Type B pancreatic cell (in vitro differentiated cells): ENCODE data around the gene FAM174C. TPM values are rescaled to one million over a fixed set of nuclear protein-coding genes. Genes with fewer than 3 reads are reported as not detected.

Experiments used
- DNase-seq: peaks from one replicate; pipeline ENCODE4 v3.0.0; 2021; ENCODE audit warnings: mixed read lengths; ENCODE audit not compliant: unreplicated experiment; ENCODE audit errors: extremely low spot score
- H3K27ac Mint-ChIP-seq: 2 replicates; pipeline ENCODE4 v1.8.0; 2021; ENCODE audit warnings: mild to moderate bottlenecking, mixed read lengths
- H3K27me3 Mint-ChIP-seq: 2 replicates; pipeline ENCODE4 v1.8.0; 2021; ENCODE audit warnings: mixed read lengths
- H3K36me3 Mint-ChIP-seq: 2 replicates; pipeline ENCODE4 v1.8.0; 2021; ENCODE audit warnings: mixed read lengths
- H3K4me1 Mint-ChIP-seq: one replicate; pipeline ENCODE4 v1.8.0; 2021; ENCODE audit warnings: mixed read lengths; ENCODE audit not compliant: unreplicated experiment
- H3K4me3 Mint-ChIP-seq: 2 replicates; pipeline ENCODE4 v1.8.0; 2021; ENCODE audit warnings: mild to moderate bottlenecking, mixed read lengths
- H3K9me3 Mint-ChIP-seq: 2 replicates; pipeline ENCODE4 v1.8.0; 2021; ENCODE audit warnings: mixed read lengths
- CTCF ChIP-seq: fragments of 200-600 bp; sonication (generic); conservative IDR thresholded peaks from 2 replicates; pipeline ENCODE4 v1.5.0; 2021; ENCODE audit warnings: antibody characterized with exemption, mild to moderate bottlenecking
- total RNA-seq: library from RNA; stranded (reverse); gene quantifications from 2 replicates; pipeline ENCODE4 v1.2.1, GENCODE V29; 2021; ENCODE audit warnings: low replicate concordance

FAM174C gene
- total RNA-seq, 1 donor from 2014 or later: 30.6 TPM

- peak overlapping the region; percentile 53 for H3K27ac Mint-ChIP-seq
- no peak for TF ChIP-seq CTCF
- no peaks in the 10 kb centered on the region for H3K9me3 Mint-ChIP-seq
- DNase-seq: no peak
- H3K27me3 Mint-ChIP-seq: no peaks in the 10 kb centered on the region
- peaks cover 9% of the 10 kb centered on the region for H3K36me3 Mint-ChIP-seq
- peak overlapping the region; percentile 89 for H3K4me3 Mint-ChIP-seq
- peaks cover 21% of the 10 kb centered on the region for H3K4me1 Mint-ChIP-seq
Measured at GRCh38 chr19:1277061-1277460, 1.7 kb downstream of the FAM174C start.

- TF ChIP-seq CTCF: no peak
- H3K4me1 Mint-ChIP-seq: peaks cover 16% of the 10 kb centered on the region
- DNase-seq: no peak
- H3K27me3 Mint-ChIP-seq: no peaks in the 10 kb centered on the region
- peak overlapping the region; percentile 28 for H3K4me3 Mint-ChIP-seq
- H3K36me3 Mint-ChIP-seq: peaks cover 5% of the 10 kb centered on the region
- no peaks in the 10 kb centered on the region for H3K9me3 Mint-ChIP-seq
- peak overlapping the region; percentile 53 for H3K27ac Mint-ChIP-seq
Measured at GRCh38 chr19:1278074-1278473, 2.7 kb downstream of the FAM174C start.

- peak overlapping the region; percentile 82 for H3K4me3 Mint-ChIP-seq
- no peaks in the 10 kb centered on the region for H3K9me3 Mint-ChIP-seq
- peak overlapping the region; percentile 85 for H3K27ac Mint-ChIP-seq
- no peaks in the 10 kb centered on the region for H3K36me3 Mint-ChIP-seq
- no peak for DNase-seq
- no peak for TF ChIP-seq CTCF
- H3K4me1 Mint-ChIP-seq: peaks cover 10% of the 10 kb centered on the region
- no peaks in the 10 kb centered on the region for H3K27me3 Mint-ChIP-seq
Measured at GRCh38 chr19:1278713-1279660, 3.7 kb downstream of the FAM174C start.

- Mint-ChIP-seq H3K4me3 (peak overlapping the region; percentile 82), H3K27ac (peak overlapping the region; percentile 85), H3K36me3 (no peaks in the 10 kb centered on the region), H3K9me3 (no peaks in the 10 kb centered on the region), H3K4me1 (peaks cover 17% of the 10 kb centered on the region), H3K27me3 (peaks cover 6% of the 10 kb centered on the region)
- DNase-seq: peak; percentile 91
- peak; percentile 96 for TF ChIP-seq CTCF
Measured at GRCh38 chr19:1279782-1280341, 4.5 kb downstream of the FAM174C start.

GRCh38 chr19:1280636-1281568 lies 5.6 kb downstream of the FAM174C start:
- no peak overlapping the region for H3K4me3 Mint-ChIP-seq
- H3K27me3 Mint-ChIP-seq: peaks cover 7% of the 10 kb centered on the region
- DNase-seq: no peak
- no peaks in the 10 kb centered on the region for H3K36me3 Mint-ChIP-seq
- H3K4me1 Mint-ChIP-seq: peaks cover 20% of the 10 kb centered on the region
- no peaks in the 10 kb centered on the region for H3K9me3 Mint-ChIP-seq
- peak overlapping the region; percentile 85 for H3K27ac Mint-ChIP-seq
- no peak for TF ChIP-seq CTCF
